NK-92 treated with Interleukin-12 subunit alpha and Interleukin-12 subunit beta, amount 100 ng/mL, for 24 hours (cell line): Measurements from ENCODE around the gene EBF3.

Experiments used
- DNase-seq: peaks from one replicate; lab custom pipeline; 2025; lab: John Stamatoyannopoulos, UW

Gene EBF3

GRCh38 chr10:129873351-129873750 lies 90.7 kb downstream of the EBF3 start:
- no peak for DNase-seq

DNA sequence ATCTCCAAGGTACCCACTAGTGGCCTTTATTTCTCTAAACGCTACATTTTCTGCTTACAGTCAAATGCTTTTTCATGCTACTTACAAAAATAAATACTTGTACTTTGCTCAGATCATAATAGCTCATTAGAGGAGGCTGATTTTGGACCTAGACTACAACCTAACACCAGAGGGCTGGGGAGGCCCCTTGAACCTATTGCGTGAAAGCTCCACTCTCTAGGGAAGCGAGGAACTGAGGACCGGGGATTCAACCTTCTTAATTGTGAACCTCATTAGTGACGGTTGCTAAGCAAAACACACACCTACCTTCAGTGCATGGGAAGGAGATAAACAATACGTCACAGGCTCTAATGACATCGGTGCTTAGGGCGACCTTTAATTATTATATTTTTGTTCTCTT lies 92.1 kb downstream of the EBF3 start:
- no peak for DNase-seq

DNA sequence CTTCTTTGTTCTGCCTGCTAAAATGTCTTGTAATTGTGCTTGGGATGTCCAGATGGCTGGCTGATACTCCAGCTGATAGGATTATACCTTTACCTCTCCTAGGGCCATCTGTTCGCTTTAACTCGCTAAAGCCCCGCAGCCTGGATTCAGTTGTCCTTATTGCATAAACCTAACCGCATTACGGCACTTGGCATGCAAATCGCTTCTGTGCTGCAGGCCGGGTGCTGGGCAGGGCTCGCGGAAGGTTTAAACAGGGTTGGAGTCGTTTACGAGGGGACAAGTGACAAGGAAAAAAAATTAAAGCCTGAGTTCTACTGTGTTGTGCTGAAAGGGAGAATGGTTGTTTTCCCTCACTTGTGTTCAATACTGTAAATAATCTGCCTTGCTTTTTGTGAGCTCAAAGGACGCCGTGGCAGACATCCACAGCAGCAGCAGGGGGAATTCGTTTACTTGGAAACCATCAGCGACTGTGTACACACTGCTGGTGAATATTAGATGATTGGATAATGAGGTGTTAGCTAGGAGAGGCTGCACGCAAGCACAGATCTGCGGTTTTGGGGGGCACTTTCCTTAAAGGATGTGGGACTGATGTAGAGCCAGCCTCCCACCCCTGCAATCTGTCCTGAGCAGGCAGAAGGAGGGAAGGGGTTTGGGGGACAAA lies 93.0 kb downstream of the EBF3 start:
- no peak for DNase-seq

- DNase-seq: no peak
Measured at GRCh38 chr10:129870474-129870757, 93.7 kb downstream of the EBF3 start.

DNA sequence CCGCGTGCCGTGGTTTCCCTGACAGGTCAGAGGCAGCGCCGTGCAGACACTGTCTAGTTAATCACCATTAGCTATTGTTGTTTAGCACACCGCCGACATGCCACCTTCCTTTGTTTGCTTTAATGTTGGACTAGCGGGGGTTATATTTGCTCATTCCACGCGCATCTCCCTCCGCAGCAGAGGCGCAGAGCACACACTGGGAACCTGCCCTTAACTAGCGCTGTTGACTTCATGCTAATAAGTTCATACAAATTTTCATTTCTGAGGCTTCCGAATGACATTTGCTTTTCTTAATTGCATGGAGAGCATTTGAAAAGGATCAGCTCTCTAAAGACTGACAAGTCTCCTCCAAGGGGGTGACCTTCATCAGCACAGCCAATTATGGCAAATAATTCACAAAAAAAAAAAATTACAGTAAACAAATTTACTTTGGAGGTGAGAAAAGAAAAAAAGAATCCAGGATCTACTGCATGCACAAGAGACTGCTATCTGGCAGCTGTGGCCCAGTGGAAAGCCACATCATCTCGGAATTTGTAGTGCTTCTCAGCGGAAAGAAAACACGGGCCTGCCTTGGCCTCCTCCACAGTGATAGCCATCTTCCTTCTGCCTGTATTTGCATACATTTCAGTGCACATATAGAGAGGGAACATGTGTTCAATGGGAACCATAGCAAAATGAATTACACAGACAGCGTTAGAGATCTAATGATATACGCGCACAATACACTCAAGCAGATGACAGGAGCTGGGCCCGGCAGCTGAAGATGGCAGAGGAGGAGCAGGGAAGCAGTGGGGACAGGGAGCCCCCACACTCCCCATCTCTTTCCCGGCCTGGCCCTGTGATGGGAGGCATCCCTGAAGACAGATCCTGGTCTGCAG lies 94.2 kb downstream of the EBF3 start:
- no peak for DNase-seq

GRCh38 chr10:129868449-129869035 lies 95.5 kb downstream of the EBF3 start:
- no peak for DNase-seq

DNA sequence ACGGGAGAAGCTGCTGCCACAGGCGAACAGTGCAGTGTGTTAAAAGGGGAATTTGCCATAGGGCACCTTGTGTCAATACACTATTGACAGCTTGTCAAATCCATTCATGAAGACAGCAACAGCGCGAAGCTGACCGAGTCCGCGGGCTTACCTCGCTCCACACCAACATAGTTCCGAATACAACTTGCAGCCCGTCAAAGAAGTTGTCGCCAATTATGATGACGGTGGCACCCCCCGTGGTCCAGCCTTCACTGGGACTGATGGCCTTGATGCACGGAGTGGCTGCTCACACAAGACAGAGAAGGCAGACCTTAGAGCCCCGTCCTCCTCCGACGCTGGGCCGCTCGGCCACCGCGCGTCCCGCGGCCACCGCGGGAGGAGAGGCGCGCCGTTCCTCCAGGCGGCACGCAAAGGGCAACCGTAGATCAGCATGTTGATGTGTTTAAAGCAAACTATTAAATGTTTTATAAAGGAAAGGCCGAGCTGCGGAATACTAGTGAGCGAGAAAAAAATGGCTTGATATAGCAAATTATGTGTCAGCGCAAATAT lies 96.4 kb downstream of the EBF3 start:
- no peak for DNase-seq

DNA sequence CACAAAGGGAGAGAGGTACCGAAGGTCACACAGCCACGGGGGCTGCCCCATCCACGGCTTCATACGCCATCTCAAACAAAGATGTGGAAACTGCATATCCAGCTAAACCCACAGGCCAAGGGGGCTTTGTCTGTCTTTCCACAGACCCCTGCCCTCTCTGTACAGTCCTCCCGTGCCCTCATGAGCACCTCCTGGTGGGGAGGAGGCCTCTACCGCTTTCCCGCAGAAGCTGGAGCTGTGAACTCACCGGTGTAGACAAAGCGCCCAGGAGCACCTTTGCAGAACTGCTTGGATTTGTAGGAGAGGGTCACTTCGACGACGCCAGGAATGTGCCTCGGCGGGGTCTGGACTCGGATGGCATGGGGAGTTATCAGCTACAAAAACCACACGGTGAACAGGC lies 97.2 kb downstream of the EBF3 start:
- DNase-seq: no peak

DNA sequence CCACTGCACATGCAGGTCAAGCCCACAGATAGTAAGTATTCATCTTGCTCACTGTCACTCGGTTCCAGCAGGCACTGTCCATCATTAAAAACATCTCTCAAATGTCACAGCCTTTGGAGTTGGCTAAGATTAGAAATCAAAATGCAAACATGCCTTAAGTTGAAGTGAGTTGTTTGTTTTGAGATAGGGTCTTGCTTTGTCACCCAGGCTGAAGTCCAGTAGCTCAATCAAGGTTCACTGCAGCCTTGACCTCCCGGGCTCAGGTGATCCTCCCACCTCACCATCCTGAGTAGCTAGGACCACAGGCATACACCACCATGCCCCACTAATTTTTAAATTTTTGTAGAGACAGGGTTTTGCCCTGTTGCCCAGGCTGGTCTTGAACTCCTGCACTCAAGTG lies 98.1 kb downstream of the EBF3 start:
- no peak for DNase-seq

GRCh38 chr10:129865413-129865812 lies 98.7 kb downstream of the EBF3 start:
- no peak for DNase-seq

DNA sequence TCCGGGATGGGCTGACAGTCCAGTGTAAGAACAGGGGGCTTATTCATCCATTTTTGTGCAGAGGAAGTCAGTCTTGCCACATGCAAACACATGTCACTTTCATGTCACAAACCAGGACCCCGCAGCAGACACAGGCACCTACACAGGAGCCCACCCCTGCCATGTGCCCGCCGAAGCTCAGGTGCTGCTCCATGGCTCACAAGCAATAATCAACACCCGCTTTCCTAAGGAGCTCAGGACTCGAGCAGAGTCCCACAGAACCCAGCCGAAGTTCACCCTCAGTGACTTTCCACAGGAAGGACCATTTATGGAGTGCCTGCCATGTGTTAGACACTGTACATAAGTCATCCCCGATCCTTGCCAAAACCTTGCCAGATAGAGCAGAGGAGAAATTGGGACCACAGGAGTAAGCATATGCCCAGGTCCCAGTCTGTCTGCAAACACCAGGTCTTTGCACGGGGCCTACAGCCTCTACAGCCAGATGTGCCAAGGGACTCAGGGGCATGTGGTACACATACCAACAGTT lies 99.4 kb downstream of the EBF3 start:
- no peak for DNase-seq

DNA sequence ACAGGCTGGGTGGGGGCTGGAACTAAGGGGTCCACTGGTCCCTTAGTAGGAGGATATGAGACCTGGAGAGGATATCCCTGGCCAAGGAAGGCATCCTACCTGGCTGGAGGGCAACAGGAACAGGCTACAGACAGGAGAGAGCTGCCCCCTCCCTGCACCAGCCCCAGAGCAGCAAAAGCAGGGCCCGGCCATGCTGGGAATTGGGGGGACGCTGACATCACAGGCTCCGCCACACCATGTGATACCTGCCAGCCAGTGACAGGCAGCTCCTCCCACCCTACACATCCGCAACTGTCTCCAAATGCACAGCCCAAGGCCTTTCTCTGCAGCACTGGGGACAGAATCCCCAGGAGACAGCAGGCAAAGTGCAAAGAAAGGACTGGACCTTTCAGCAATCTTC lies 100.0 kb downstream of the EBF3 start:
- no peak for DNase-seq

DNA sequence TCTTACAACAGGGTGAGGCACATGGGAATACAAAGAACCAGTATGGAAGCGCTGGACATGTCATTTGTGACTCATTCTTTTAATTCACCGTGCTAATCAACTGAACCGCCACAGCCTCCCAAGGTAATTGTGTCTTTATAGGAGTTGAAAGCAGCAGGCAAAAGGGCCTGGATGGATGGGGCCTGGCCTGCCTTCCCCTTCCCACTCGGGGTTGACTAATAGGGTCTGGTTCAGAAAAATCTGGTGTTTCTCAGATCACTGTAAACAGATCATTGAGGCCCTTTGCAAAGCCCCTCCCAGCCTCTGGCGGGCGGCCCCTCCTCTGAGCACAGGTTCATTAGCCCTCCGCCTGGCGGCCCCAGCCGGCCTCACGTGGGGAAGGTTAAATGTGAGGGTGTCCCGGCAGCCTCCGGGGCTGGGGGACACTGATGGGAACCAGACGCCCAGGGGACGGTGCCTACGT lies 100.8 kb downstream of the EBF3 start:
- no peak for DNase-seq

- DNase-seq: no peak
Measured at GRCh38 chr10:129861776-129862531, 102.1 kb downstream of the EBF3 start.

- no peak for DNase-seq
Measured at GRCh38 chr10:129860396-129860795, 103.7 kb downstream of the EBF3 start.

GRCh38 chr10:129859536-129859935 lies 104.5 kb downstream of the EBF3 start:
- no peak for DNase-seq

GRCh38 chr10:129857242-129857960 lies 106.7 kb downstream of the EBF3 start:
- no peak for DNase-seq

DNA sequence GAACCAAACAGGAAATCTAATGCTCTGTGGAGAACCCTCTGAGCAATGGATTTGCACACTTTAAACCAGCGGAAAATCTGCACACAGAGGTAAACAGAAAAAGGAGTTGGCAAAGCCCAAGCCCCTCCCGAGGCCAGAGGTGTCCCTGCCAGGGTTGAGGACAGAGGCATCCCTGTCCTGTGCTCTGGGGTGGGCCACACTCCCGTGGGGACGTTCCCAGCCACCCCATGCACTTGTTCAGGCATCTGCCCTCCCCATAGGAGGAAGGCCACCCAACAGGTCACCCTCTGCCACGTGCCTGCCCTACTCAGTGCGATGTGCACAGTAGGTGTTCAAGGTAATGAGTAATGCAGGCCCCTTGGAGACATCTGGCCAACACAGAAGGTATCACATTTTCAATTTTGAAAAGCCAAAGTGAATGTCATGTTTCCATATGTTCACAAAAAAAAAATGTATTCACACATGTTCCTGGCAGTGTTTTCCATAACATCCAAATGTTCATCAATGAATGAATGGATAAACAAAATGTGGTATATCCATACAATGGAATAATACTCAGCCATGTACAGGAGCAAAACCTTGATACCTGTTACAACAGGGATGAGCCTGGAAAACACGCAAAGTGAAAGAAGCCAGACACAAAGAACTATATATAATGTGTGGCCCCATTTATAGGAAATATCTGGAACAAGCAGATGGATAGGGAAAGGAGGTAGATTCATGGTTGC lies 108.1 kb downstream of the EBF3 start:
- DNase-seq: no peak

- no peak for DNase-seq
Measured at GRCh38 chr10:129854796-129855705, 109.0 kb downstream of the EBF3 start.

DNA sequence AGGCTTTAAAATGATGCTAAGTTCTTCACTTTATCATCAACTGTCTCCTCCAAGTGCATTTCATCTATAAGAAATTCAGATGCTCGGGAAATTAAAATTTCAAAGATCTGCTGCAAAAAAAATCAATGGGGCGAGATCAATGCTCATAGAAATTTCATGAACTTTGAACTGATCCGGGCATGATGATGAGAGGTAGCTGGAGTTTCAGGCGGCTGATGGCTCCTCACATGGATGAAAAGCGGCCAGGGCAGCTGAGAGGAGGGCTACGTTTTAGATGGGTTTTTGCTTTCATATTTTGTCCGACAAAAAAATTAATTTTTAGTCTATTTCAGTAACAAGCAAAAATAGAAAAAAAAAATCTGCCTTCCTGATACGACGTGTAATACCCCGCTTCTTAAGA lies 109.9 kb downstream of the EBF3 start:
- no peak for DNase-seq
